22Rv1 (cell line): ENCODE data around the gene CADM4.

Experiments
- ZFX ChIP-seq: fragments of 450-650 bp; IDR thresholded peaks from 2 replicates; pipeline ENCODE4 v1.6.1; 2017; ENCODE audit warnings: antibody characterized with exemption, borderline replicate concordance
- TF ChIP-seq, protein P1 (sequence below): fragments of 450-650 bp; IDR thresholded peaks from 2 replicates; pipeline ENCODE4 v1.5.1; 2017; ENCODE audit warnings: mild to moderate bottlenecking

DNA sequence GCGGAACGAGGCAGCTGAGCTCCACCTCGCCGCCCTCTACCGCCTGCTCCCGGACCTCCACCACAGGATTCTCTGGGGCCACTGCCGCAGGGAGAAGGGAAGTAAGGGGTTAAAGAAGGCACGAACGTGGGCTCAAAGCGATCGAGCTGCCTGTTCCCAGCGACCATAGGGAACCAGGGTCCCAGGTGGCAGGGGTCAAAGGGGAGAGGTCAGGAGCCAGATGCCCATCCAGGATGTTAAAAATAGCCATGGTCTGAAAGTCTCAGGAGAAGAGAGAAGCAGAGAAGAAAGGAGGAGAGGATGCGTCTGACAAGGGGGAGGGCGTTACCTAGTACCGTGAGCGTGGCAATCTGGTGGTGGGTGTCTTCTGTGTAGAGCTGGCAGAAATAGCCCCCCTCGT, 12.8 kb downstream of the CADM4 start:
- TF ChIP-seq, protein P1, sequence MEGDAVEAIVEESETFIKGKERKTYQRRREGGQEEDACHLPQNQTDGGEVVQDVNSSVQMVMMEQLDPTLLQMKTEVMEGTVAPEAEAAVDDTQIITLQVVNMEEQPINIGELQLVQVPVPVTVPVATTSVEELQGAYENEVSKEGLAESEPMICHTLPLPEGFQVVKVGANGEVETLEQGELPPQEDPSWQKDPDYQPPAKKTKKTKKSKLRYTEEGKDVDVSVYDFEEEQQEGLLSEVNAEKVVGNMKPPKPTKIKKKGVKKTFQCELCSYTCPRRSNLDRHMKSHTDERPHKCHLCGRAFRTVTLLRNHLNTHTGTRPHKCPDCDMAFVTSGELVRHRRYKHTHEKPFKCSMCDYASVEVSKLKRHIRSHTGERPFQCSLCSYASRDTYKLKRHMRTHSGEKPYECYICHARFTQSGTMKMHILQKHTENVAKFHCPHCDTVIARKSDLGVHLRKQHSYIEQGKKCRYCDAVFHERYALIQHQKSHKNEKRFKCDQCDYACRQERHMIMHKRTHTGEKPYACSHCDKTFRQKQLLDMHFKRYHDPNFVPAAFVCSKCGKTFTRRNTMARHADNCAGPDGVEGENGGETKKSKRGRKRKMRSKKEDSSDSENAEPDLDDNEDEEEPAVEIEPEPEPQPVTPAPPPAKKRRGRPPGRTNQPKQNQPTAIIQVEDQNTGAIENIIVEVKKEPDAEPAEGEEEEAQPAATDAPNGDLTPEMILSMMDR = no peak
- TF ChIP-seq ZFX = no peak
